Testis (tissue), 3 donors: ENCODE data around the gene POFUT1. TPM values are rescaled to one million over a fixed set of nuclear protein-coding genes. Genes with fewer than 3 reads are reported as not detected.
A peak's percentile ranks its signal among the peaks of the same experiment; 100 is the strongest.

Experiments
- DNase-seq: peaks from one replicate; pipeline ENCODE4 v3.0.0-alpha.2; 2019
- H3K27ac ChIP-seq, 2 donors: fragments of 200-600 bp; sonication (generic); one replicate each; pipeline ENCODE4 v1.5.1; 2019
- H3K27me3 ChIP-seq: fragments of 200-600 bp; sonication (generic); one replicate; pipeline ENCODE4 v1.5.1; 2019
- H3K36me3 ChIP-seq: fragments of 200-600 bp; sonication (generic); one replicate; pipeline ENCODE4 v1.5.1; 2017; ENCODE audit warnings: low read depth; ENCODE audit errors: missing control alignments
- H3K4me1 ChIP-seq: fragments of 200-600 bp; sonication (generic); one replicate; pipeline ENCODE4 v1.5.1; 2019
- H3K4me3 ChIP-seq, 2 donors: fragments of 200-600 bp; sonication (generic); one replicate each; pipeline ENCODE4 v1.5.1; 2017 to 2019
- H3K9me3 ChIP-seq: fragments of 200-600 bp; sonication (generic); one replicate; pipeline ENCODE4 v1.5.1; 2017
- CTCF ChIP-seq, 3 experiments: fragments of 450-650 bp in 2 of 3; fragments of 200-600 bp in 1 of 3; sonication (generic) in 1 of 3; IDR thresholded peaks; one replicate each; pipeline ENCODE4 v1.5.1; 2016 to 2019; ENCODE audit warnings: antibody characterized with exemption in 3 of 3, mild to moderate bottlenecking in 2 of 3, moderate library complexity in 1 of 3
- POLR2A ChIP-seq: fragments of 450-650 bp; IDR thresholded peaks from one replicate; pipeline ENCODE4 v1.6.1; 2017; ENCODE audit warnings: antibody characterized with exemption, mild to moderate bottlenecking, moderate library complexity
- WGBS, 2 donors: methylation state at CpG; one replicate each; pipeline ENCODE4 v1.1.5; 2018; 5-methylcytosine and 5-hydroxymethylcytosine counted together
- intact Hi-C: fragments of 100-400 bp; cut with DNase I; formaldehyde crosslinking; loops from one replicate; pipeline ENCODE4 v1.15.1; 2023; ENCODE audit warnings: low total_unique reads
- polyA plus RNA-seq: library from polyadenylated mRNA; stranded (reverse); fragments of 350-450 nt; fragmentation: Illumina TruSeq; extraction: RNeasy Lipid Tissue Mini Kit (QIAGEN cat#74804); gene quantifications from one replicate; pipeline ENCODE4 v1.2.3, GENCODE V29; 2014; ENCODE audit warnings: low read depth, low replicate concordance; ENCODE audit not compliant: insufficient read depth
- total RNA-seq, 2 donors: library from RNA; depleted of rRNA; stranded (reverse); fragments of >200 nt; gene quantifications; one replicate each; pipeline ENCODE4 v1.2.3, GENCODE V29; 2016

POFUT1 gene
- total and polyA plus RNA-seq, 3 donors from 2014 or later = 31.0 to 54.2 (median 46.6) TPM

DNA sequence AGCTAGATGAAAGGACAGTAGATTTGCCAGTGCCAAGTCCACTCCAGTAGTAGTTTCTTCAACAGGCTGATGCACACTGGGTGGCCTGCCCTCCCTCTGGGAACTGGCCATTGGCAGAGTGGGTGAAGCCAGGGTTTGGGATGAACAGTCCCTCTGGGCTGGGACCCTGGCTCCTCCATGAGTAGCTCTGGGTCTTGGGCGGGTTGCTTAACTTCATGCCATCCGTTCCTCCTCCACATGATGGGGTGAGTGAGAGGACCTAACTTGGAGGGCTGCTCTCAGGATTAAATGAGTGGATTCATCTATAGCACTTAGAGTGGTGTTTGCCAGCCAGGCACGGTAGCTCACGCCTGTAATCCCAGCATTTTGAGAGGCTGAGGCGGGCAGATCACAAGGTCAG lies 47.3 kb upstream of the POFUT1 start:
- intact Hi-C loops = no loop called here
- Histone ChIP-seq H3K27me3 (no peaks in the 10 kb centered on the region), H3K27ac (no peak overlapping the region), H3K9me3 (no peaks in the 10 kb centered on the region), H3K36me3 (no peaks in the 10 kb centered on the region), H3K4me3 (no peak overlapping the region), H3K4me1 (peaks cover 9% of the 10 kb centered on the region)
- 95 to 96% methylated on average over 5 of the region's 5 CpGs for WGBS, 2 donors
- no peak for DNase-seq
- TF ChIP-seq CTCF (IDR thresholded peaks at IDR 0.05) (no peak), POLR2A (no peak)

- TF ChIP-seq CTCF (IDR thresholded peaks at IDR 0.05) (no peak), POLR2A (no peak)
- peaks cover 16% of the 10 kb centered on the region for H3K4me1 ChIP-seq
- WGBS, 2 donors = 52 to 88% methylated on average over 3 of the region's 3 CpGs
- H3K27ac ChIP-seq = no peak overlapping the region
- H3K4me3 ChIP-seq = no peak overlapping the region
- no peaks in the 10 kb centered on the region for H3K9me3 ChIP-seq
- no peaks in the 10 kb centered on the region for H3K27me3 ChIP-seq
- intact Hi-C loops = no loop called here
- DNase-seq = no peak
- H3K36me3 ChIP-seq = no peaks in the 10 kb centered on the region
Observed at GRCh38 chr20:32162351-32162750, 45.3 kb upstream of the POFUT1 start.

DNA sequence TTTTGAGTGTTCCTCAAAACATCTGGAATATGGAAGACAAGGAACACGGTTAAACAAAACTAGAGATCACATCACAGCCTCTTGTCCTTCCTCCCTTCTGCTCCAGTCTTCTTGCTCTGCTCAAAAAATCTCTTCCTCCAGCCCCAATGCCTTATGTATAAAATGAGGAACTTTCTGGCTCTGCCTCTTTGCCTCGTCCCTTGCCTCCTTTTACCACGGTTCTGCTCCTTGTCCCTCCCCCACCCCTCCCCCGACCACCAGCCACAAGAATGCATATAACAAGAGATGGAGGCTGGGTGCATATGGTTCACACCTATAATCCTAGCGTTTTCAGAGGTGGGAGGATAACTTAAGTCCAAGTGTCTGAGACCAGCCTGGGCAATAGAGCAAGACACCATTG lies 43.7 kb upstream of the POFUT1 start:
- H3K27ac ChIP-seq = no peak overlapping the region
- H3K27me3 ChIP-seq = no peaks in the 10 kb centered on the region
- intact Hi-C loops = no loop called here
- peaks cover 16% of the 10 kb centered on the region for H3K4me1 ChIP-seq
- WGBS, 2 donors = 77 to 90% methylated on average over 5 of the region's 5 CpGs
- no peaks in the 10 kb centered on the region for H3K9me3 ChIP-seq
- no peaks in the 10 kb centered on the region for H3K36me3 ChIP-seq
- DNase-seq = no peak
- TF ChIP-seq POLR2A = no peak
- no peak for TF ChIP-seq CTCF (IDR thresholded peaks at IDR 0.05)
- H3K4me3 ChIP-seq = no peak overlapping the region

GRCh38 chr20:32164984-32165735 lies 42.5 kb upstream of the POFUT1 start:
- H3K4me3 ChIP-seq = no peak overlapping the region
- H3K27me3 ChIP-seq = no peaks in the 10 kb centered on the region
- peak; percentile 77 for DNase-seq
- 45 to 57% methylated on average over 19 to 21 of the region's 21 CpGs for WGBS, 2 donors
- H3K4me1 ChIP-seq = peaks cover 16% of the 10 kb centered on the region
- no peaks in the 10 kb centered on the region for H3K9me3 ChIP-seq
- intact Hi-C loops = no loop called here
- H3K27ac ChIP-seq = peak overlapping the region; percentile 64 to 78
- TF ChIP-seq POLR2A (no peak), CTCF (IDR thresholded peaks at IDR 0.05) (no peak)
- no peaks in the 10 kb centered on the region for H3K36me3 ChIP-seq
